22Rv1 (cell line): ENCODE results near the gene CSF1R.

Source experiments
- ZFX ChIP-seq: fragments of 450-650 bp; IDR thresholded peaks from 2 replicates; pipeline ENCODE4 v1.6.1; 2017; ENCODE audit warnings: antibody characterized with exemption, borderline replicate concordance
- TF ChIP-seq, protein P1 (sequence below): fragments of 450-650 bp; IDR thresholded peaks from 2 replicates; pipeline ENCODE4 v1.5.1; 2017; ENCODE audit warnings: mild to moderate bottlenecking

- TF ChIP-seq, protein P1, sequence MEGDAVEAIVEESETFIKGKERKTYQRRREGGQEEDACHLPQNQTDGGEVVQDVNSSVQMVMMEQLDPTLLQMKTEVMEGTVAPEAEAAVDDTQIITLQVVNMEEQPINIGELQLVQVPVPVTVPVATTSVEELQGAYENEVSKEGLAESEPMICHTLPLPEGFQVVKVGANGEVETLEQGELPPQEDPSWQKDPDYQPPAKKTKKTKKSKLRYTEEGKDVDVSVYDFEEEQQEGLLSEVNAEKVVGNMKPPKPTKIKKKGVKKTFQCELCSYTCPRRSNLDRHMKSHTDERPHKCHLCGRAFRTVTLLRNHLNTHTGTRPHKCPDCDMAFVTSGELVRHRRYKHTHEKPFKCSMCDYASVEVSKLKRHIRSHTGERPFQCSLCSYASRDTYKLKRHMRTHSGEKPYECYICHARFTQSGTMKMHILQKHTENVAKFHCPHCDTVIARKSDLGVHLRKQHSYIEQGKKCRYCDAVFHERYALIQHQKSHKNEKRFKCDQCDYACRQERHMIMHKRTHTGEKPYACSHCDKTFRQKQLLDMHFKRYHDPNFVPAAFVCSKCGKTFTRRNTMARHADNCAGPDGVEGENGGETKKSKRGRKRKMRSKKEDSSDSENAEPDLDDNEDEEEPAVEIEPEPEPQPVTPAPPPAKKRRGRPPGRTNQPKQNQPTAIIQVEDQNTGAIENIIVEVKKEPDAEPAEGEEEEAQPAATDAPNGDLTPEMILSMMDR: no peak
- no peak for TF ChIP-seq ZFX
Observed at GRCh38 chr5:150107909-150108447, 21.6 kb upstream of the CSF1R start.
